HUES64 (cell line): ENCODE measurements around the gene SARNP.

Experiments
- H3K27ac ChIP-seq: 2 replicates; pipeline ENCODE4 v1.7.0; 2013; ENCODE audit warnings: low read depth, low read length, inconsistent platforms
- H3K27me3 ChIP-seq: 2 replicates; pipeline ENCODE4 v1.6.1; 2013; ENCODE audit warnings: mild to moderate bottlenecking, low read length; ENCODE audit not compliant: insufficient read depth
- H3K36me3 ChIP-seq: 2 replicates; pipeline ENCODE4 v1.6.1; 2013; ENCODE audit warnings: mild to moderate bottlenecking, low read length; ENCODE audit not compliant: insufficient read depth
- H3K4me1 ChIP-seq: 2 replicates; pipeline ENCODE4 v1.6.1; 2013; ENCODE audit warnings: mild to moderate bottlenecking, low read length, moderate library complexity; ENCODE audit not compliant: insufficient read depth
- H3K4me3 ChIP-seq: 2 replicates; pipeline ENCODE4 v1.5.1; 2013; ENCODE audit warnings: mild to moderate bottlenecking, low read length, moderate library complexity
- H3K9ac ChIP-seq: 2 replicates; pipeline ENCODE4 v1.6.1; 2013; ENCODE audit warnings: mild to moderate bottlenecking, low read depth, low read length
- H3K9me3 ChIP-seq: 2 replicates; pipeline ENCODE4 v1.6.1; 2013; ENCODE audit warnings: low read depth, low read length; ENCODE audit not compliant: insufficient read depth
- WGBS: fragments of 150-250, 120-280 bp; methylation state at CpG from one replicate; pipeline ENCODE4 v1.1.7; 2013; ENCODE audit warnings: missing lambda C conversion rate; 5-methylcytosine and 5-hydroxymethylcytosine counted together

SARNP gene

DNA sequence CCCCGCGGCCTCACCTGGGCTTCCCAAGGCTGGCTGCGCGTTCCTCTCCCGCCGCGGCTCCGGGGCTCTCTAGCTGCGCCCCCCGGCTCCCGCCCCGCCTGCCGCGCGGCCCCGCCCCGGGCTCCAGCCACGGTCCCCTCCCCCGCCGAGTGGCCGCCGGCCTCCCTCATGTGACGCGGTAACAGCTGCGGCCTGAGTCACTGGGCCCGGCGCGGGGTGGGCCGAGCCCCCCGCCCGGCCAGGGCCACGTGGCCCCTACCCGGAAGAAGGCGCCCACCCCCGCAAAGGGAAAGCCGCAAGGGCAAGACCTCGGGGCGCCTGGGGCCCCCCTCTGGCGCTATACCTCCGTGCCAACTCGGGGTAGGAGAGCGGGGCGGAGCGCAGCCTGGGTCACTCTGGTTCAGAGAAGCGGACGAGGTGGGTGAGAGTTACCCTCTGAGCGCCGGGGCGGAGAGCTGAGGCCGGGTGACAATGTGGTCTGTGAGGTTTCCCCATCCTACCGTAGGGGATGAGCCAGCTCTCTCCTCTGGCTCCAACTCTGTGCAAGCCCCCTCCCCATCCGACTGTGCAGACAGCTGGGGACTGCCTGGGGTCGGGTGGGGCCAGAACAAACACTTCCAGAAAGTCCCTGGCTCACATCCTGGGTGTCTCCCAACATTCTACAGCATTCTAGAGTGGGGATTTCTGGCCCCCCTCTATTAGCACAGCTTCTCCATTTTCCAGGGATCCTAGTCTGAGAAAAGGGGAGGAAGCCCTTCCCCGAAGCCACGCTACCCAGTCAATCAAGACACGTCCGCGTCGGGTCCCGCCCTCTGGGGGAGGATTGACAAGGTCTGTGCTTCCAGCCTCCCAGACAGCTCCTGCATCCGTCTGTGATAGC is 88.3 kb downstream of the SARNP start, which contains the start of gene CD63:
CD63 (minus strand) TSS at position 71 of the 880 bp plus-strand sequence. CDS start 668 bp downstream, outside the sequence.
- peak within 1 kb of the TSS; percentile 98 for H3K27ac ChIP-seq
- WGBS = under 1% methylated on average over 61 of the region's 61 CpGs
- H3K36me3 ChIP-seq = peaks cover 25% of the 10 kb centered on the region
- H3K4me3 ChIP-seq = peak within 1 kb of the TSS; percentile 69
- H3K4me1 ChIP-seq = peaks cover 14% of the 10 kb centered on the region; the same call in 1 of the 2 replicates
- H3K9me3 ChIP-seq = no peaks in the 10 kb centered on the region
- no peaks in the 10 kb centered on the region for H3K27me3 ChIP-seq
- H3K9ac ChIP-seq = peak within 1 kb of the TSS; percentile 72

DNA sequence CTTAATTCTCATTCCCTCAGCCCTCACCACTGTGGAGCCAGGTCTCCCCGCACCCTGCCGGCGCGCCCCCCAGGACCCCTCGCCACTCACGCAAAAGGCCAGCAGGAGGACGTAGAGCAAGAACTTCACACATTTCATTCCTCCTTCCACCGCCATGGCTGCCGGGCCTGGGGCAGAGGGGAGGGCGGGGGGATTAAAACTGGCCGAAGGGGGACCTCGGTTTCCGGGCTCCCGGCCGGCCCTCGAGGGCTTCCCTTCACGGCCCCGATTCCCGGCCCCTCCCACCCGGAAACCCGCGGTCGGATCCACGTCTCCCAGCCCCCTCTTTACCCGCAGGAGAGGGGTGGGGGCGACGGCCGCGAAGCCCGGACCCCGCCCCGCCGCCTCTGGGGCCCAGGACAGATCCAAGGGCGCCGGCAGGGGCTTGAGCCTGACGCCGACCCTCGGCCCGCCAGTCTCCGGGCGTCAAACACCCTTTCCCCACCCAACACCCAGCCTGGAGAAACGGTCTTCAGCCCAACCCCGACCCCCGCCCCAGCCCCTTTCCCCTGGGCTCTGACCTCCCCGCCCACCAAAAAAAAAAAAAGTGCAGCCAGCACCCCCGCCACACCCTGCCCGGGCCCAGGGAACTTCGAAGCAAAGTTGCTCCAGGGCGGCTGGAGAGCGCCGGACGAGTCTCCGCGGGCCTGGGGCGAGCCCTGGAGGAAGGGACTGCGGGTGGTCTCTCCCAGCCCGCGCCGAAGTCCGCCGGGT is 89.2 kb downstream of the SARNP start:
- peaks cover 14% of the 10 kb centered on the region; the same call in 1 of the 2 replicates for H3K4me1 ChIP-seq
- H3K27me3 ChIP-seq = no peaks in the 10 kb centered on the region
- under 1% methylated on average over 58 of the region's 61 CpGs for WGBS
- H3K4me3 ChIP-seq = peak overlapping the region; percentile 69
- H3K9ac ChIP-seq = peak overlapping the region; percentile 71
- no peaks in the 10 kb centered on the region for H3K9me3 ChIP-seq
- H3K27ac ChIP-seq = peak overlapping the region; percentile 98
- peaks cover 31% of the 10 kb centered on the region for H3K36me3 ChIP-seq

DNA sequence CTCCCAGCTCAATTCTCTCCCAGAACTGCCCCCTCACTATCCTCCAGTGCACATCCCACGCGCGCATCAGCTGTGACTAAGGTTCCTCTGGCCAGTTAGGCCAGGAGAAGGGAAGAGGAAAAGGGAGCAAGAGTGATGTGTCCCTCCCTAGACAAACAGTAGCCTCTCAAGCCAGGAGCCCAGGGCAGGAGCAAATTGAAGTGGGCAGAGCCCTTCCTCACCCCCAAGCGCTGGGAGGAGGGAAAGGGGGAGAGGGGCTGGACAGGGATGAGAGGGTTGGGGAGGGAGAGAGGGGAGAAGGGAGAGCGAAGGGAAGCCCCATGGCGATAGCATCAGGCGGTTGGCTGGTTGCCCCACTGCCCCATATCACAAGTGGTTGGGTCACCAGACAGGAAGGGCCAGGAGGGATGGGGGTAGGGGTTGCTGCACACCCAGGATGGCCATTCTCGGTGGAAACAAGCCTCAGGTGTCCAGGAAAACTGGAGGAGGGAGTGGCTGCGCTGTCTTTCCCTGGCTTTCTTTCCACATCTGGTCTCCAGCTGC is 89.8 kb downstream of the SARNP start:
- peaks cover 36% of the 10 kb centered on the region for H3K36me3 ChIP-seq
- peak overlapping the region; percentile 98; the same call in 1 of the 2 replicates for H3K27ac ChIP-seq
- WGBS = 6% methylated on average over 9 of the region's 9 CpGs
- peaks cover 14% of the 10 kb centered on the region; the same call in 1 of the 2 replicates for H3K4me1 ChIP-seq
- peak overlapping the region; percentile 71 for H3K9ac ChIP-seq
- peak overlapping the region; percentile 69 for H3K4me3 ChIP-seq
- no peaks in the 10 kb centered on the region for H3K27me3 ChIP-seq
- no peaks in the 10 kb centered on the region for H3K9me3 ChIP-seq

DNA sequence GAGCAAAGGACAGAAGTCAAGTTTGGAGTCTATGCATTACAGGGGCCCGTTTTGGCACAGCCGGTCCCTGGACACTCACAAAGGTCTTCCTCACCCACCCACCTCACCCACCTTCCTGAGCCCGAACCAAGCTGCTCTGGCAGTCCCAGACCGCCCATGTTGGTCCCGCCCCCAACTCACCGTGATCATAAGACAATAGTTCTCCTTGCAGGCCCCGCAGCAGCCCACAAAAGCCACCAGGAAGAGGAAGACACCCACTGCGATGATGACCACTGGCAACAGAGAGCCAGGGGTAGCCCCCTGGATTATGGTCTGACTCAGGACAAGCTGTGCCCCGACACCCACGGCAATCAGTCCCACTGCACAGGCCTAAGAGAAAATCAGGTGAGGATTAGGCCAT is 90.6 kb downstream of the SARNP start:
- Histone ChIP-seq H3K36me3 (peaks cover 36% of the 10 kb centered on the region), H3K27ac (no peak overlapping the region), H3K4me1 (peaks cover 14% of the 10 kb centered on the region; the same call in 1 of the 2 replicates), H3K4me3 (peak overlapping the region; percentile 69; the same call in 1 of the 2 replicates), H3K27me3 (no peaks in the 10 kb centered on the region), H3K9me3 (no peaks in the 10 kb centered on the region), H3K9ac (no peak overlapping the region)
- 76% methylated on average over 10 of the region's 10 CpGs for WGBS

DNA sequence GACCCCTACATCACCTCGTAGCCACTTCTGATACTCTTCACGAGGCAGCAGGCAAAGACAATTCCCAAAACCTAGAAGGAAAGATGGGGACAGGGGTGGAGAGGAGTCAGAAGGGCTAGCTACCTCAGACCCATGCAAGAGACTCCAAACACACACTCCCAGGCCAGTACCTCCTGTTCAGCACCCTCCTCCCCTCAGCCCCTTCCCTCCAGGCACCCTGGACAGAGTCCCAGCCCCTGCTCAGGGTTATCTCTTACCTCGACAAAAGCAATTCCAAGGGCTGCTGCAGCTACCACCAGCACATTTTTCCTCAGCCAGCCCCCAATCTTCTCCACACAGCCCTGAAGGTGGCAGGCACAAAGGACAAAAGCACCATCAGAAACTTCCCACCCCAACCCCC is 92.0 kb downstream of the SARNP start:
- peaks cover 11% of the 10 kb centered on the region; the same call in 1 of the 2 replicates for H3K4me1 ChIP-seq

DNA sequence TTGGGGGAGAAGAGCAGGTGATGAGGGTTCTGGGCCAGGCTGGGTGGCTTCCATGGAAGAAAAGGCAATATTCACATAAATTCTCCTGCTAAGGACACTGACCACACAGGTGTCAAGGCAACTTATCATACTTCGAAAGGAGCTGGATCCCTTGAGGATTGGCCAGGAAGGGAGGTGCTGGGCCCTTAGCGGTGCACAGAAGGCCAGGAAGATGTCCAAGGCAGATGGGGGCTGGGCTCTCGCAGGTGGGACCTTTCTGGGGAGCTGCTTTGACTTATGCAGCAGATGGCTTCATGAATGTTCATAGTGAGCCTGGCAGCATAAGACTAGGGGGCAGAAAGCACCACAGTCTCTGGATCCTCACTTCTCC is 92.6 kb downstream of the SARNP start:
- WGBS = 87% methylated on average over 3 of the region's 3 CpGs
- no peak overlapping the region for H3K27ac ChIP-seq
- H3K4me3 ChIP-seq = no peak overlapping the region
- H3K9me3 ChIP-seq = no peaks in the 10 kb centered on the region
- peaks cover 7% of the 10 kb centered on the region; the same call in 1 of the 2 replicates for H3K4me1 ChIP-seq
- H3K36me3 ChIP-seq = peaks cover 36% of the 10 kb centered on the region
- no peak overlapping the region for H3K9ac ChIP-seq
- no peaks in the 10 kb centered on the region for H3K27me3 ChIP-seq

More for the DNA sequence above, 92.0 kb downstream of the SARNP start:
- H3K36me3 ChIP-seq = peaks cover 36% of the 10 kb centered on the region
- H3K27ac ChIP-seq = no peak overlapping the region
- H3K27me3 ChIP-seq = no peaks in the 10 kb centered on the region
- no peak overlapping the region for H3K4me3 ChIP-seq
- H3K9ac ChIP-seq = no peak overlapping the region
- no peaks in the 10 kb centered on the region for H3K9me3 ChIP-seq
- 87% methylated on average over 3 of the region's 3 CpGs for WGBS

DNA sequence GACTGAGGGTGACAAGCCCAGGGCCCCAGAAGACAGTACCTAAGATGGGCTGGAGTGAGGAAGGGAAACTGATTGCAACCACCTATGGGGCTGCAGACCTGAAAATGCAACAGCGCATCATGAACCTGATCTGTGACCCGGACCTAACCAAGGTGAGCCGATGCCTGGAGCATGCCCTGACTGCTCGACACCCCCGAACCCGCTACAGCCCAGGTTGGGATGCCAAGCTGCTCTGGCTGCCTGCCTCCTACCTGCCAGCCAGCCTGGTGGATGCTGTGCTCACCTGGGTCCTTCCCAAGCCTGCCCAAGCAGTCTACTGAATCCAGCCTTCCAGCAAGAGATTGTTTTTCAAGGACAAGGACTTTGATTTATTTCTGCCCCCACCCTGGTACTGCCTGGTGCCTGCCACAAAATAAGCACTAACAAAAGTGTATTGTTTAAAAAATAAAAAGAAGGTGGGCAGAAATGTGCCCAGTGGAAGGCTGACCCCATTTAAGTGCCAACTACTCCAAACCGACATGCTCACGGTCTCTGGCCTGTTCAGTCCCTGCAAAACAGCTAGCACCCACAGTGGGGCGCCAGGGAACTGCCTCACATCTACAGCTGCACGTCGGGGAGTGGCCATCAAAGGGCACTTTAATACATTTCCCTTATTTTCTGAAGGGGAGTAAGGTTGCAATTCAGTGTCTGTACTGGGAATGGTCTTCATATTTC is 93.1 kb downstream of the SARNP start:
- Histone ChIP-seq H3K36me3 (peaks cover 36% of the 10 kb centered on the region), H3K27ac (no peak overlapping the region), H3K4me1 (peaks cover 7% of the 10 kb centered on the region; the same call in 1 of the 2 replicates), H3K4me3 (no peak overlapping the region), H3K9me3 (no peaks in the 10 kb centered on the region), H3K27me3 (no peaks in the 10 kb centered on the region), H3K9ac (no peak overlapping the region)
- 72% methylated on average over 11 of the region's 11 CpGs for WGBS

DNA sequence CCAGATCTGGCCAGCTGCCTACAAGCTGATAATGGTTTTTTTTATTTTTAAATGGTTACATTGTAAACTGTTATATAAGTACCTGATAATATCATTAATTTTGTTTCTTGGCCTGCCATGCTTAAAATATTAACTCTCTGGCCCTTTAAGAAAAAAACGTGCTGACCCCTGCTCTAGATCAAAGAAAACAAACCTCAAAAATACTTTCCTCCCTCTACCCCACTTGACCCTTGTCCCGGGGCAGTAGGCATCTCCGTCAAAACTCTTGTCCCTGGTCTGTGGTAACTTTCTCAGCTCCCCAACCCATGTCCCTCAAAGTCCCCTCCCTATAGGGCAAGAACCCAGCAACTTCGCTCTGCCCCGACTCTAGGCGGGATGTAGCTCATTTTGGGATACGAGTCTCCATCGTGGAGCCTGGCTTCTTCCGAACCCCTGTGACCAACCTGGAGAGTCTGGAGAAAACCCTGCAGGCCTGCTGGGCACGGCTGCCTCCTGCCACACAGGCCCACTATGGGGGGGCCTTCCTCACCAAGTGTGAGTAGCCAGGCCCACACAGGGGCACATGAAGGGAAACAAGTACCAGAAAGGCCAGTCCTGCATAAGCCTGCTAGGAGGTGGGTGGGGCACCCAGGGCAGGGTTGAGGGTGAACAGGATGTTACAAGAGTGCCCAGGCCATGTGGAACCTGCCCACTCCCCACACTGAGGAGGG is 93.9 kb downstream of the SARNP start:
- Histone ChIP-seq H3K9ac (no peak overlapping the region), H3K36me3 (peaks cover 36% of the 10 kb centered on the region), H3K9me3 (no peaks in the 10 kb centered on the region), H3K27me3 (no peaks in the 10 kb centered on the region), H3K27ac (no peak overlapping the region), H3K4me1 (peaks cover 14% of the 10 kb centered on the region; the same call in 1 of the 2 replicates), H3K4me3 (no peak overlapping the region)
- WGBS = 92% methylated on average over 10 of the region's 10 CpGs

DNA sequence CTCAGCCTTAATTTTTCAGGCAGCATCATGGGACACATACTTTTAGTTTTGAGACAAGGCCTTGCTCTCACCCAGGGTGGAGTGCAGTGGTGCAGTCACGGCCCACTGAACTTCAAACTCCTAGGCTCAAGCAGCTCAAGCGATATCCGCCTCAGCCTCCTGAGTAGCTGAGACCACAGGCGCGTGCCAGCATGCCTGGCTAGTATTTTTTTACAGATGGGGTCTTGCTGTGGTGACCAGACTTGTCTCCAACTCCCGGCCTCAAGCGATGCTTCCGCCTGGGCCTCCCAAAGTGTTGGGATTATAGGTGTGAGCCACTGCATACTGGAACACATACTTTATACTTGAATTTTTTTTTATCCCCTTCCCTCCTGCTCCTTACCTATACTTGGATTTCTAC is 94.6 kb downstream of the SARNP start:
- H3K27ac ChIP-seq = no peak overlapping the region
- no peaks in the 10 kb centered on the region for H3K9me3 ChIP-seq
- 97% methylated on average over 8 of the region's 8 CpGs for WGBS
- no peak overlapping the region for H3K4me3 ChIP-seq
- no peak overlapping the region for H3K9ac ChIP-seq
- H3K4me1 ChIP-seq = peaks cover 21% of the 10 kb centered on the region; the same call in 1 of the 2 replicates
- no peaks in the 10 kb centered on the region for H3K27me3 ChIP-seq
- H3K36me3 ChIP-seq = peaks cover 36% of the 10 kb centered on the region

DNA sequence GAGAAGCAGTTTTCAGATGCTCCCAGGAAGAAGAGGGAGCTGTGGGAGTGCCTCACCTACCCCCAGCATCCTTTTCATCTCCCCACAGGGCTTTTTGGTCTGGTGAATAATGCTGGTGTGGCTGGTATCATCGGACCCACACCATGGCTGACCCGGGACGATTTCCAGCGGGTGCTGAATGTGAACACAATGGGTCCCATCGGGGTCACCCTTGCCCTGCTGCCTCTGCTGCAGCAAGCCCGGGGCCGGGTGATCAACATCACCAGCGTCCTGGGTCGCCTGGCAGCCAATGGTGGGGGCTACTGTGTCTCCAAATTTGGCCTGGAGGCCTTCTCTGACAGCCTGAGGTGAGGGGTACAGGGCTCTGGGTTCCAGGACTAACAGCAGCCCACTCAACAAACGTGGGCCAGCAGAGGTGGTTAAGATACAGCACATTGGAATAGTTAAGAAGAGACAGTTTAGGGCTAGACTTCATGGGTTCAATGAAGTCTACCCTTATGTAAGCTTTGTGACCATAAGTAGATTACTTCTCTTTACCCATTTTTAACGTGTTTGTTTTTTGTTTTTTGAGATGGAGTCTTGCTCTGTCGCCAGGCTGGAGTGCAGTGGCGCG is 95.8 kb downstream of the SARNP start:
- peaks cover 27% of the 10 kb centered on the region for H3K4me1 ChIP-seq
- peaks cover 34% of the 10 kb centered on the region for H3K36me3 ChIP-seq
- no peaks in the 10 kb centered on the region for H3K27me3 ChIP-seq
- WGBS = 87% methylated on average over 13 of the region's 14 CpGs
- no peak overlapping the region for H3K9ac ChIP-seq
- H3K27ac ChIP-seq = no peak overlapping the region
- no peaks in the 10 kb centered on the region for H3K9me3 ChIP-seq
- H3K4me3 ChIP-seq = no peak overlapping the region
